ENCODE data around the gene GDPD5.

Gene GDPD5

GRCh38 chr11:75388386-75389275 lies 137.1 kb downstream of the GDPD5 start:
- DNase-seq = peak; percentile 93

GRCh38 chr11:75387736-75388294 lies 137.9 kb downstream of the GDPD5 start:
- DNase-seq = no peak

- no peak for DNase-seq
Measured at GRCh38 chr11:75386942-75387630, 138.7 kb downstream of the GDPD5 start.
